Left renal cortex interstitium (tissue), 4 donors: ENCODE measurements around the gene PIP4K2C. TPM values are rescaled to one million over a fixed set of nuclear protein-coding genes. Genes with fewer than 3 reads are reported as not detected.
A peak's percentile ranks its signal among the peaks of the same experiment; 100 is the strongest.
"Not testable (repeated sequence)": the region's sequence is repeated elsewhere in the genome, so short reads cannot be mapped to it uniquely, and the experiment has no call there.

Source experiments
- DNase-seq, 4 donors: peaks; one replicate each; pipeline ENCODE4 v3.0.0-alpha.2; 2013; ENCODE audit warnings: low read depth in 4 of 4, low spot score in 2 of 4, missing footprints in 1 of 4
- polyA plus RNA-seq, 4 donors: library from polyadenylated mRNA; unstranded; fragments of 120-200 nt; gene quantifications; one replicate each; pipeline ENCODE4 v1.2.1, GENCODE V29; 2013; ENCODE audit not compliant: insufficient read length in 4 of 4

PIP4K2C gene
- polyA plus RNA-seq, 4 donors = 38.0 to 46.0 (median 39.5) TPM

GRCh38 chr12:57583008-57583831, 7.8 kb upstream of the PIP4K2C start:
- peak in 1 of 4 donors; percentile 52 for DNase-seq

GRCh38 chr12:57584050-57584449, 6.9 kb upstream of the PIP4K2C start:
- no peak for DNase-seq

GRCh38 chr12:57584690-57585089, 6.3 kb upstream of the PIP4K2C start:
- no peak for DNase-seq

- DNase-seq = no peak
Observed at GRCh38 chr12:57585156-57585555, 5.8 kb upstream of the PIP4K2C start.

GRCh38 chr12:57586128-57586527, 4.9 kb upstream of the PIP4K2C start:
- DNase-seq = no peak

GRCh38 chr12:57586832-57587429, 4.1 kb upstream of the PIP4K2C start:
- DNase-seq = no peak

- DNase-seq = not testable (repeated sequence)
Observed at GRCh38 chr12:57588951-57589610, 1.9 kb upstream of the PIP4K2C start.

- DNase-seq = no peak
Observed at GRCh38 chr12:57590479-57590863, 521 bp upstream of the PIP4K2C start.

- DNase-seq = no peak
Observed at GRCh38 chr12:57591782-57592325, 862 bp downstream of the PIP4K2C start.

GRCh38 chr12:57592551-57593165, 1.7 kb downstream of the PIP4K2C start:
- no peak for DNase-seq

GRCh38 chr12:57593187-57593586, 2.2 kb downstream of the PIP4K2C start:
- no peak for DNase-seq

- no peak for DNase-seq
Observed at GRCh38 chr12:57600395-57600794, 9.4 kb downstream of the PIP4K2C start.

GRCh38 chr12:57602544-57602943, 11.6 kb downstream of the PIP4K2C start:
- DNase-seq = no peak

- no peak for DNase-seq
Observed at GRCh38 chr12:57603324-57603723, 12.3 kb downstream of the PIP4K2C start.

- no peak for DNase-seq
Observed at GRCh38 chr12:57603815-57604453, 12.9 kb downstream of the PIP4K2C start.

GRCh38 chr12:57604454-57604991, 13.5 kb downstream of the PIP4K2C start, which contains the start of gene DTX3:
DTX3 (plus strand) TSS chr12:57604824; CDS start chr12:57606518, 1,694 bp downstream.
- no peak for DNase-seq

- DNase-seq = no peak
Observed at GRCh38 chr12:57604992-57605810, 14.2 kb downstream of the PIP4K2C start.

GRCh38 chr12:57605811-57606311, 14.9 kb downstream of the PIP4K2C start:
- DNase-seq = no peak

GRCh38 chr12:57606399-57606798, 15.4 kb downstream of the PIP4K2C start:
- no peak for DNase-seq
